ENCODE measurements around the gene GLTP.

The GLTP gene

GRCh38 chr12:109910969-109911348, 30.6 kb upstream of the GLTP start:
- H3K4me3 ChIP-seq (ENCODE audit: low read length, poor library complexity, severe bottlenecking) = no peak overlapping the region
- H2AFZ ChIP-seq (ENCODE audit: low read length) = no peak overlapping the region
- H3K27me3 ChIP-seq (ENCODE audit: insufficient read depth, low read length, poor library complexity, severe bottlenecking) = no peaks in the 10 kb centered on the region
- peaks cover 61% of the 10 kb centered on the region; the same call in 1 of the 2 replicates for H3K36me3 ChIP-seq (ENCODE audit: insufficient read depth, low read length)
- H3K9me3 ChIP-seq (ENCODE audit: insufficient read depth, low read depth, low read length) = no peaks in the 10 kb centered on the region
- TF ChIP-seq CTCF (conservative IDR thresholded peaks at IDR 0.05; ENCODE audit: low read length) (peak; percentile 57), EZH2phosphoT487 (IDR thresholded peaks at IDR 0.05; ENCODE audit: borderline replicate concordance) (no peak)
- H3K4me1 ChIP-seq (ENCODE audit: insufficient read depth, low read length, poor library complexity, severe bottlenecking) = no peaks in the 10 kb centered on the region
- no peak overlapping the region for H3K4me2 ChIP-seq (ENCODE audit: low read depth, low read length, poor library complexity, severe bottlenecking)
- H3K79me2 ChIP-seq (ENCODE audit: insufficient read depth, low read length) = no peaks in the 10 kb centered on the region
- no peaks in the 10 kb centered on the region for H3K9me2 ChIP-seq (replicated peaks; ENCODE audit: low read depth, low read length)
- no peaks in the 10 kb centered on the region for H3F3A ChIP-seq (ENCODE audit: low read depth)
- H3K9ac ChIP-seq (ENCODE audit: low read depth, low read length, poor library complexity, severe bottlenecking) = no peak overlapping the region
- H4K20me1 ChIP-seq (ENCODE audit: insufficient read depth, low read length, poor library complexity, severe bottlenecking) = no peaks in the 10 kb centered on the region

- H3K79me2 ChIP-seq (ENCODE audit: insufficient read depth, low read length) = no peaks in the 10 kb centered on the region
- no peak for TF ChIP-seq CTCF (conservative IDR thresholded peaks at IDR 0.05; ENCODE audit: low read length)
- no peak for TF ChIP-seq EZH2phosphoT487 (IDR thresholded peaks at IDR 0.05; ENCODE audit: borderline replicate concordance)
- no peaks in the 10 kb centered on the region for H3K4me1 ChIP-seq (ENCODE audit: insufficient read depth, low read length, poor library complexity, severe bottlenecking)
- no peak overlapping the region for H2AFZ ChIP-seq (ENCODE audit: low read length)
- H3K9me3 ChIP-seq (ENCODE audit: insufficient read depth, low read depth, low read length) = no peaks in the 10 kb centered on the region
- no peaks in the 10 kb centered on the region for H4K20me1 ChIP-seq (ENCODE audit: insufficient read depth, low read length, poor library complexity, severe bottlenecking)
- H3K27me3 ChIP-seq (ENCODE audit: insufficient read depth, low read length, poor library complexity, severe bottlenecking) = no peaks in the 10 kb centered on the region
- H3K9ac ChIP-seq (ENCODE audit: low read depth, low read length, poor library complexity, severe bottlenecking) = no peak overlapping the region
- no peaks in the 10 kb centered on the region for H3F3A ChIP-seq (ENCODE audit: low read depth)
- no peak overlapping the region for H3K4me2 ChIP-seq (ENCODE audit: low read depth, low read length, poor library complexity, severe bottlenecking)
- H3K36me3 ChIP-seq (ENCODE audit: insufficient read depth, low read length) = peaks cover 60% of the 10 kb centered on the region; the same call in 1 of the 2 replicates
- H3K9me2 ChIP-seq (replicated peaks; ENCODE audit: low read depth, low read length) = no peaks in the 10 kb centered on the region
- H3K4me3 ChIP-seq (ENCODE audit: low read length, poor library complexity, severe bottlenecking) = no peak overlapping the region
These were observed 30.1 kb upstream of the GLTP start for GRCh38 chr12:109910254-109910968.

- Histone ChIP-seq H3K9ac (ENCODE audit: low read depth, low read length, poor library complexity, severe bottlenecking) (no peak overlapping the region), H3F3A (ENCODE audit: low read depth) (no peaks in the 10 kb centered on the region), H3K36me3 (ENCODE audit: insufficient read depth, low read length) (peaks cover 63% of the 10 kb centered on the region; the same call in 1 of the 2 replicates), H2AFZ (ENCODE audit: low read length) (no peak overlapping the region), H3K79me2 (ENCODE audit: insufficient read depth, low read length) (peaks cover 26% of the 10 kb centered on the region), H3K4me3 (ENCODE audit: low read length, poor library complexity, severe bottlenecking) (no peak overlapping the region), H3K27me3 (ENCODE audit: insufficient read depth, low read length, poor library complexity, severe bottlenecking) (no peaks in the 10 kb centered on the region), H4K20me1 (ENCODE audit: insufficient read depth, low read length, poor library complexity, severe bottlenecking) (peaks cover 10% of the 10 kb centered on the region), H3K4me1 (ENCODE audit: insufficient read depth, low read length, poor library complexity, severe bottlenecking) (peaks cover 11% of the 10 kb centered on the region), H3K9me2 (replicated peaks; ENCODE audit: low read depth, low read length) (no peaks in the 10 kb centered on the region), H3K9me3 (ENCODE audit: insufficient read depth, low read depth, low read length) (no peaks in the 10 kb centered on the region), H3K4me2 (ENCODE audit: low read depth, low read length, poor library complexity, severe bottlenecking) (no peak overlapping the region)
- no peak for TF ChIP-seq EZH2phosphoT487 (IDR thresholded peaks at IDR 0.05; ENCODE audit: borderline replicate concordance)
- TF ChIP-seq CTCF (conservative IDR thresholded peaks at IDR 0.05; ENCODE audit: low read length) = no peak
These were observed 25.0 kb upstream of the GLTP start for GRCh38 chr12:109905301-109905700.
